ENCODE measurements around the gene RAPSN.

Gene RAPSN

DNA sequence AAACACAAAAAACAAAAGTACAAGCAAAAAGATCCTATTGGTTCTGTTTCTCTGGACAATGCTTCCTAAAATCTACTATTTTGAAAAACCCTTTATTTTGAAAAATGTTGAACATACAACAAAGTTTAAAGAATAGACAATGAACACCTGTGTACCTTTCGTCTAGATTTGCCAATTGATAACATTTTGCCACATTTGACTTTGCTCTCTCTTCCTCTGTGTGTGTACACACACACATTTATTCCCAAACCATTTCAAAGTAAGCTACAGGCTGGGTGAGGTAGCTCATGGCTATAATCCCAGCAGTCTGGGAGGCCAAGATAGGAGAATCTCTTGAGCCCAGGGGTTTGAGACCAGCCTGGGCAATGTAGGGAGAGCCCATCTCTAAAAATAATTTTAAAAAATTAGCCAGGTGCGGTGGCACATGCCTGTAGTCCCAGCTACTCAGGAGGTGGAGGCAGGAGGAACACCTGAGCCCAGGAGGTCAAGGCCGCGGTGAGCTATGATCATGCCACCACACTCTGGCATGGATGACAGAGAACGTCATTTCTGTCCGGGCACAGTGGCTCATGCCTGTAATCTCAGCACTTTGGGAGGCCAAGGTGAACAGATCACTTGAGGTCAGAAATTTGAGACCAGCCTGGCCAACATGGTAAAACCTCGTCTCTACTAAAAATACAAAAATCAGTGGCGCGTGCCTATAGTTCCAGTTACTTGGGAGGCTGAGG lies 17.4 kb downstream of the RAPSN start:
- no peak for DNase-seq

DNA sequence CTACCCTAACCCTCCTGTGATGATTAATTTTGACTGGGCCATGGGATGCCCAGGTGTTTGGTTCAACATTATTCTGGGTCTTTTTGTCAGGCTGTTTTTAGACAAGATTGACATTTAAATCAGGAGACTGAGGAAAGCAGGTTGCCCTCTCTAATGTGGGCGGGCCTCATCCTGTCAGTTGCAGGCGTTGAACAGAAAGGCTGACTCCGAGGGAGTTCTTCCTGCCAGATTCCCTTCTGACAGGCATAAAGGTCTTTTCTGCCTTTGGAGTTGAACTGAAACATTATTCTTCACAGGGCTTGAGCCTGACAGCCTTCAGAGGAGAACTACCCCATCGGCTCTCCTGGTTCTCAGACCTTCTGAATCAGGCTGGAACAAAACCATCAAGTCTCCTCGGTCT lies 18.4 kb downstream of the RAPSN start:
- DNase-seq, result no peak

DNA sequence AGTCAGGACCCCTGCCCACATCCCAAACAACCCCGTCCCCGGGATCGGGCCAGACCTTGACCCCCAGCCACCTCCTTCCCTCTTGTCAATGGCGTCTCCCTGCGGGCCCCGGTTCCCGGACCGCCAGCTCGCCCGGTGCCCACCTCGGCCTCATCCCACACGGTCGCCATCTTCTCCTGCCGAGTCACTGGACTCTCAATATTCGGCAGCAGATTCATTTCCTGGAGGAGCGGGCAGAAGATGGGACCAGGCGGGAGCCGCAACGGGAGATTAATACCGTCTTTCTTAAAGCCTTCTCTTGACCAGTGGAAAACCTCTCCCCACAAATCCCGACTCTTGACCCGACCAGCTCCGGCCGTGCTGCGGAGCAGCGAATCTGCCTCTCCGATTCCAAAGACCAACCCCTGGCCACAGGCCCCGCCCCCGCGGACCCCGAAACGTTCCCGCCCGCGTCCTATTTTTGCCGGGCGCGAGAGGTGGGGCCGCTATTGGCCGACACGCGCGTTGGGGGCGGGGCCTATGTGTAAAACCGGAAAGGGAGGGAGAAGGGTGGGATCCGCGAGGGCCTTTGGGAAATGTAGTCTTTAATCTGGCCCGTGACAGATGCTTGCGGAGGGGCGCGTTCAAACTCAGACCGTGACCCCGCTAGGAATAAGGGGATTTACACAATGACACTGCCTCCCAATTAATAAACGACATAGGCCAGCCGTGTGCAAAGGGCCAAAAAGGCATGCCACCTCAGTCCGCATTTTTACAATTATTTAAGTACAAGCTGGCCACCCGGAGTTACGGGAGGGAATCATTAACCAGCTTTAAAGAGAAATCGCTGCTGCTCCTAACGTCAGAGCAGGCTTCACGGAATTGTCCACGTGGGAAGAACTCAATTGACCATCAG lies 22.6 kb downstream of the RAPSN start, which contains the start of gene PSMC3:
Gene PSMC3 (minus strand): TSS at position 378 of the 895 bp plus-strand sequence. CDS start 160 bp downstream, at position 218.
- peak; percentile 90 for DNase-seq

DNA sequence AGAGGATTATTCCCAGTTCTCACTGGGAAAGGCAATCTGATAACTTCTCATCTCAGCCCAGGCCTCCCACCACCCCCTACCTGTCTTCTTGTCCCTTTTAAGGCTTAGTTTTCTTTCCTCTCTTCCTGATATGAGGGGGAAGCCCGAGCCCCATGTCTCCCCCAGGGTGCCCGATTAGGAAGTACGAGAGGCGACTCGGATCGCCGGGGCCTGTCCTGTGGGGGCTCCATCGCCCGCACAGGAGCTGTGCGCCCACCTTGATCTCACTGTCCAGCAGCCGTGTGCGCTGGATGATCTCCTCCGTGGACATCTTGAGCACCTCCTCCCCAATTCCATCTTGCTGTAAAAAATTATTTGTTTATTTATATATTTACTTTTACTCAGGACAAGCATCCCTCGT lies 23.3 kb downstream of the RAPSN start:
- no peak for DNase-seq

DNA sequence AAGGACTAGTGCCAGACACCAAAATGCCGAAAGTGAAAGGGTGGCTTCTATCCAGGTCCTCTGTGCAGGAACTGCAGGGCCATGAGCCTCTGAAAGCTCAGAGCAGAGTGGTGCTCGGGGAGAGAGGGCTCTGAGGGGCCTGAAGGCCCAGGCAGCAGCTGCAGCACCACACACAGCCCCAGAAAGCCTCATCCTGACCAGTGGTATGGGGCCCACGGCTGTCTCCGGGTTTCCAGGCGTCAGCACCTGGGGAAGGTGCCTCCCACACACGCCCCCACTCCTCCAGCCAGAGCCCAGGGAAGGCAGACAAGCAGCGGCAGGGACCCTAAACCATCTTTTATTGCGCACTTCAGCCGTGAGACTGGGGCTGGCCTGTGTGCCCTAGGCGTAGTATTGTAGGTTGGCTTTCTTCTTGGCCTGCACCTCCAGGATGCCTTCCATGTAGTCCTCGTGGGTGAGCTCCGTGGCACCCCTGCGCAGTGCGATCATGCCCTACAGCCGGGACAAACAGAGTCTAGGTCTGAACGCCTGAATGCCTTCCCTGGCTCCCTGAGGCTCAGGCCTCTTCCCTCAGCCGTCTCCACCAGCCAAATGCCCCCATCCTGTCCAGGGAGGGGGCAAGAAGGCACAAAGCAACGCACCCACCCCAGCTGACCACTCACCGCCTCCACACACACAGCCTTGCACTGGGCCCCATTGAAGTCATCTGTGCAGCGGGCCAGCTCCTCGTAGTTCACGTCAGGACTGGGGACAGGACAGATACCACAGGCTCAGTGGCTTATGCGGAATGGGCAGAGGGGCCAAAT lies 30.3 kb downstream of the RAPSN start:
- no peak for DNase-seq

DNA sequence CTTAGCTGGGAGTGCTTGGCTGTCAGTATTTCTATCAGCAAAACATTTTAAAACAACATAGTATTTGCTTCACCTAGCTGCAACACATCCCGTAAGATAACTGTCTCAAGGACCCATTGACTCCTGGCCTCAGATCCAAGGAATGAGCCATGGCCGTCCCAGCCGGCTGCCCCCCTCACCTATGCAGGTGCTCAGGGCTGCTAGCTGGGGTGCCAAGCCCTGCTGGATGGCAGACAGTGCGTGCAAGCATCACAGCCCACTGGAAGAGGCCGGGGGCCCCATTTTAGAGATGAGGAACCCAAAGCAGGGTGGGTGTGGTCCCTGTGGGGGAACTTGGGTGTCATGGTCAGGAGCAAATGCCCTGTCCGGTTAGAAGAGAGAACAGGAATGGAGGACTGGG lies 31.2 kb downstream of the RAPSN start:
- no peak for DNase-seq

DNA sequence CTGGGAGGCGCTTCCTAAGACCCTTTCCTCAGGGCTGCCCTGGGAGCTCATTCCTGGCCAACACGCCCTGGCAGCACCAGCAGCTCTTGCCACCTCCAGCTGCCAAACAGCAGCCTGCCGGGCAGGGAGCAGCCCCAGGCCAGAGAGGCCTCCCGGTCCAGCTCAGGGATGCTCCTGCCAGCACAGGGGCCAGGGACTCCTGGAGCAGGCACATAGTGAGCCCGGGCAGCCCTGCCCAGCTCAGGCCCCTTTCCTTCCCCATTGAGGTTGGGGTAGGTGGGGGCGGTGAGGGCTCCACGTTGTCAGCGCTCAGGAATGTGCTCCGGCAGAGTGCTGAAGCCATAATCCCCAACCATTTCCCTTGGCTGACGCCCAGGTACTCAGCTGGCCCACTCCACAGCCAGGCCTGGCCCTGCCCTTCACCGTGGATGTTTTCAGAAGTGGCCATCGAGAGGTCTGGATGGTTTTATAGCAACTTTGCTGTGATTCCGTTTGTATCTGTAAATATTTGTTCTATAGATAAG lies 32.9 kb downstream of the RAPSN start:
- DNase-seq, result peak; percentile 43

DNA sequence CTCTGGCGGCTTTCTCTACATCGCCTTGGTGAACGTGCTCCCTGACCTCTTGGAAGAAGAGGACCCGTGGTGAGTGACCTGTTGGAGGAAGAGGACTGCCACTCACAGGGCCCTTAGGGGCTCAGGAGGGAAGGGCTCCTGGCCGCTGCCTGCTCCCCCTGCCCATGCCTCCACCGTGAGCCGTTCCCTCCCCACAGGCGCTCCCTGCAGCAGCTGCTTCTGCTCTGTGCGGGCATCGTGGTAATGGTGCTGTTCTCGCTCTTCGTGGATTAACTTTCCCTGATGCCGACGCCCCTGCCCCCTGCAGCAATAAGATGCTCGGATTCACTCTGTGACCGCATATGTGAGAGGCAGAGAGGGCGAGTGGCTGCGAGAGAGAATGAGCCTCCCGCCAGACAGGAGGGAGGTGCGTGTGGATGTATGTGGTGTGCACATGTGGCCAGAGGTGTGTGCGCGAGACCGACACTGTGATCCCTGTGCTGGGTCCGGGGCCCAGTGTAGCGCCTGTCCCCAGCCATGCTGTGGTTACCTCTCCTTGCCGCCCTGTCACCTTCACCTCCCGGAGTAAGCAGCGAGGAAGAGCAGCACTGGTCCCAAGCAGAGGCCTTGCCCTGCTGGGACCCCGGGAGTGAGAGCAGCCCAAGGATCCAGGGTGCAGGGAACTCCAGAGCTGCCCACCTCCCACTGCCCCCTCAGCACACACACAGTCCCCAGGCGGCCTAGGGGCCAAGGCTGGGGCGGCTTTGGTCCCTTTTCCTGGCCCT lies 33.7 kb downstream of the RAPSN start:
- DNase-seq, result no peak

DNA sequence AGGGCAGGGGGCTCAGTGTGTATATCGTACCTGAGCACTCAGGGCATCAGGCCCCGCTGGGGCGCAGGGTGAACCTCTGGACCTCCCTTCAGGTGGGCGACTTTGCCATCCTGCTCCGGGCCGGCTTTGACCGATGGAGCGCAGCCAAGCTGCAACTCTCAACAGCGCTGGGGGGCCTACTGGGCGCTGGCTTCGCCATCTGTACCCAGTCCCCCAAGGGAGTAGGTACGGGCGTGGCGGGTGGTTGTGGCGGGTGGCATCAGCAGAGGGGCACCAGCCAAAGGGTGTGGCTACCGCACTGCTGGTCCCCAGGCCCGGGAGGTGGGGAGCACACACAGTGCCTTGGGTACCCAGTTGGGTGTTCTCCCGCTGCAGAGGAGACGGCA lies 34.3 kb downstream of the RAPSN start:
- DNase-seq, result no peak

DNA sequence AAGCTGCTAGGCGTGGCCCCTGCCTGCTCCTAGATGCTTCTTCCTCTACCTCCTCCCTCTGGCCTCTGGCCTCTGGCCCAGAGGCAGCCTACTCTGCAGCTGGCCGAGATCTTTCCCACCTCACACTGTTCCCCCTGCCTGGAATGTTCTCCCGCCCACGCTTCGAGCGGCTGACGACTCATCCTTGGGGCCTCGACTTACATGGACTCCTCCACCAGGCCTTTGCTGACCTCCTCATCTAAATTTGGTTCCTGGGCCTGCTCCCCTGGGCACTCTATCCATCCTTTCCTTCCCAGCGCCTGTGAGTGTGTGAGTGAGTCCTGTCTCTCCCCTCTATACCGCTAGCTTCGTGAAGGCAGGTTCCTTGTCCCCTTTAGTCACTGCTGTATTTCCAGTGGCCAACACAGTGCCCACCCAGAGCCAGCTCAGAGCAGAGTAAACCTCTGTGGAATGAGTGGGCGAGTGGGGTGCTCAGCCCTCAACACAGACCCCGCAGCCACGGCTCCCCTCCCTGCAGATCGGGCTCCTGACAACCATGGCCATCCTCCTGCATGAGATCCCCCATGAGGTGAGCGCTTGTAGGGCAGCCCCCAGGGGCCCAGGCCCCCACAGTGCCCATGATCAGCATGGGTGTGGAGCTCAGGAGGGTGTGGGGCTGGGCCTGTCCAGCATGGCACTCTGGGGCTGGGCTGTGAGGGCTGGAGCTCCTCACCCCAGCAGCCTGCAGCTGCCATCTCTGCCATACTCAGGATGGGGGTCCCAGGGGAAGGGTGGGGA lies 34.8 kb downstream of the RAPSN start:
- no peak for DNase-seq

DNA sequence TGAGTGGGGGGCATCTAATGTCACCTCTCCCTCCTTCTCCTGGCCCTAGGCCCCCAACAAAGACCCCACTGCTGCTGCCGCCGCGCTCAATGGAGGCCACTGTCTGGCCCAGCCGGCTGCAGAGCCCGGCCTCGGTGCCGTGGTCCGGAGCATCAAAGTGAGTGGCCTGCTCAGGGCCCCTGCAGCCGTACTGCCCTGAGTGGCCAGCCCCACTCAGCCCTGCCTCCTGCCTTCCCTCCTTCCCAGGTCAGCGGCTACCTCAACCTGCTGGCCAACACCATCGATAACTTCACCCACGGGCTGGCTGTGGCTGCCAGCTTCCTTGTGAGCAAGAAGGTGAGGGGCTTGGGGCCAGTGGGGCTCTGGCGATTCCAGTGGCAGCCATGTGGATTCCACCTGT lies 35.6 kb downstream of the RAPSN start:
- no peak for DNase-seq

DNA sequence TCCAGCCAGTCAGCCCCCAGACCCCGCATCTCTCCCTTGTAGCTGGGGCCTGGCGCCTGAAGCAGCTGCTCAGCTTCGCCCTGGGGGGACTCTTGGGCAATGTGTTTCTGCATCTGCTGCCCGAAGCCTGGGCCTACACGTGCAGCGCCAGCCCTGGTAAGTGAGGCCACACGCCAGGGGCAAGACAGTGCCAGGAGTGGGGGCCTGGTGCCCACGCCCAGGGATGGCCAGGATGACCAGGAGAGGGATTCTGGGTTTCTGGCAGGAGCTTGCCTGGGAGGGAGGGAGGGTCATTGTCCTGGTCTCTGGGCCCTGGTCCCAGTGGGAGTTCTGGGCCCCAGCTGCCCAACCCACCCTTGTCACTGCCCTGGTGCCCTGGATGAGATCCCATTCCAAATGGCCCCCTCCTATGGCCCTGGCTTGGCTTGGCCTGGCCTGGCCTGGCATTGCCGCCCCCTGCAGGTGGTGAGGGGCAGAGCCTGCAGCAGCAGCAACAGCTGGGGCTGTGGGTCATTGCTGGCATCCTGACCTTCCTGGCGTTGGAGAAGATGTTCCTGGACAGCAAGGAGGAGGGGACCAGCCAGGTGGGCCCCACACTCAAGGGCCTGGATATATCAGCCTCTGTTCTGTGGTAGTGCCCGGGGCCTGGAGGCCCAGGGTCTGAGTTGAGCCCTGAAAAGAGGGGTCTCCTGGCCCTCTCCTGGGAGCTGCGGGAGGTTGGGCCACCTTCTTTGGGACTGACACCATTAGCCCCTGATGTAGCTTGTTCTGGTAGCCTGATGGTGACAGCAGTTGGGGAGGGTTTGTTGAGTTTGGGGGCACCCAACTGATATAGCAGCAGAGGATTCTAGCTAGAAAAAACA lies 36.8 kb downstream of the RAPSN start:
- DNase-seq, result no peak

DNA sequence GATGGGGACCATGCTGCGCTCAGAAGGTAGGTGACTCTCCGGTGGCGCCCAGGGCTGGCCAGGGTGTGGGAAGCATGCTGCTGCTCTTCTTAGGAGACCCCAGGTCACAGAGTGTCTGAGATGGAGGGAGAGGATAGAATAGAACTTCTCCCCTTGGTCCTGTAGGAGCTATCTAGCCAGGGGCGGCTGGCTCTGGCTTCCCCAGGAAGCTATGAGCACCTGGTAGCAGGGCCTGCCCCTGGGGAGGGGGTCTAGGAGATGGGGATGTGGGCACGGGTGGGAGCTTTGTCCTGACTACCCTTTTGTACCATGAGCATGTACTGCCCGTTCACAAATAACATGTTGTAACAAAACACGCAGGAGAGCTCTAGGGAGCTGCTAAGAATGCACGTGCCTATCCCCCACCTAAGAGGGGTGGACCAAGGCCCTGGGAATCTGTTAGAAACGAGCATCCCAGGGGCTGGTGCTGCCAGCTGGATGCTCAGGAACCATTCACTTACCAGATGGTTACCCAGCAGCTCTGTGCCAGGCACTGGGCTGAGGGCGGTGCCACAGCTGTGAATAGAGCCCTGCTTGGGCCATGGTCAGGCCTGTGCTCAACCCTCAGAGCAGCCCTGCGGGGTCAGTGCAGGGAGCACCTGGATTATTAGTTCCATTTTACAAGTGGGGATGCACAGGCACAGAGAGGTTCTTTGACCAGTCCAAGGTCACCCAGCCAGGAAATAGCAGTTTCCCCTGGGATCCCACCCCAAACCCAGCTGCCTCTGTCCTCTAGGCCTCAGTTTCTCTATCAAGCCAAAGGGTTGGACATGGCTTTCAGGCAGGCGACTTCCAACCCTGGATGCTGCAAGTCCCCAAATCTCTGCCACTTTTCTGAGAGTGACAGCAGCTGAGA lies 38.3 kb downstream of the RAPSN start:
- DNase-seq, result no peak

DNA sequence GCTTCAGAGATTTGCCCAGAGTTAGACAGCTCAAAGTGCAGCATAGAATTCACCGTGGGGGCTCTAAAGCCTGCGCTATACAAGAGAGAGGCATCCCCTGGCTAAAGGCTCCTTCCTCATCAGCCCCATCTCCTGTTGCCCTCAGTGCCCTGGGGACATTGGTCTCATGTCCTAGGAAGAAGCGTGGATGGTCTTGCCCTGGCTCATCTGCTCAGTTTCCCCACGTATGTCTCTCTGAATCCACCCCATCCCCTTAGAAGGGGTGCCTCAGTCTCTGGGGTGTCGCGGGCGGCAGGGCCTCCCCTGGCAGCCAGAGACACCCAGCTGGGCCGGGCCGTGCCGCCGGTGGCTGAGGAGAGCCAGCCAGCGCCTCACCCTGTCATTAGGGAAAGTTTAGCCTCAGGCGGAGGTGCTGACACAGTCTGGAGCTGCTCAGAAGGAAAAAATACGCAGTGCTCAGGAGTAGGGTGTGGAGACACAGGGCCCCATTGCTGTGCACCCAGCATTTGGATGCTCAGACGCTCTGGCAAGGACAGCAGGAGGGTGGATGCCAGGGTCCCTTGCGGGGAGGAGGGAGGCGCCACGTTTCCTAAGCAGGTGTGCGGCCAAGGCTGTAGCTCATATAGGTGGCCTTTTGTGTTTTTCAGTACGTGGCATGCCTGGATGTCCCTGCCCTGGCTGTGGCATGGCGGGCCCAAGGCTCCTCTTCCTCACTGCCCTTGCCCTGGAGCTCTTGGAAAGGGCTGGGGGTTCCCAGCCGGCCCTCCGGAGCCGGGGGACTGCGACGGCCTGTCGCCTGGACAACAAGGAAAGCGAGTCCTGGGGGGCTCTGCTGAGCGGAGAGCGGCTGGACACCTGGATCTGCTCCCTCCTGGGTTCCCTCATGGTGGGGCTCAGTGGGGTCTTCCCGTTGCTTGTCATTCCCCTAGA lies 39.2 kb downstream of the RAPSN start:
- DNase-seq, result no peak

DNA sequence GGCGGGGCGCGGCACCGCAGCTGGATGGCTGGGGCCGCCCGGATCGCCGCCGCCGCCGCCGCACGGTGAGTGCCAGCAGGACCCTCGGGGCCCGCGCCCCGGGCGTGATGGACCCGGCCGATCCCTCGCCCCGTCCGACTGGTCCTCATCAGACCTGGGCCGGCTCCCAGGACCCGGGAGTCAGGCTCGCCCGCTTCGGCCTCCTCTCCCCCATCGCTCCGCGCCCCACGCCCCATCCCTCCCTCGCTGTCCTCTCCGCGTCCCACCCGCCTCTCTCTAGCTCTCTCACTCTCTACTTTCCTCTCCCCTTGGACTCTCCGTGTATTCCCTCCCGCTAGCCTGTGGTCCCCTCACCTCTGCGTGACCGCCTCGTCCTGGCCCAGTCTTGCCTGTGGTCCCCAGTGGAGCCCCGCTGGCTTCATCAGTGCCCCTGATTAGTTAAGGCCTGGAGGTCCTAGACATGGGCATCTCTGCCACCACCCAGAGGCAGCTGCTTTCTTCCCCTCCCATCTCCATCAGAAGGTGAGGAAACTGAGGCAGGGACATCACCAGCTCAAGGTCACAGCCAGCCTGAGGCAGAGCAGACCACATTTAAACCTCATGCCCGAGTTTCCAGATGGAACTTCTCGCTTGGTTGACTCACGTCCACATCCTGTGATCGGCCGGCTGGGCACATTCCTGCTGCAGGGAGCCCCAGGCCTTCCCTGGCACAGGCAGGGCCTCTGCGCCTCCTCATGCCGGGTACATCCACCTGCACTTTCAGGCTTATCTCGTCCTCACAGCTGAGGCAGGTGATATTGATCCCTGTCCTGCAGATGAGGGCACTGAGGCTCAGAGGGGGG lies 40.1 kb downstream of the RAPSN start:
- DNase-seq, result no peak

DNA sequence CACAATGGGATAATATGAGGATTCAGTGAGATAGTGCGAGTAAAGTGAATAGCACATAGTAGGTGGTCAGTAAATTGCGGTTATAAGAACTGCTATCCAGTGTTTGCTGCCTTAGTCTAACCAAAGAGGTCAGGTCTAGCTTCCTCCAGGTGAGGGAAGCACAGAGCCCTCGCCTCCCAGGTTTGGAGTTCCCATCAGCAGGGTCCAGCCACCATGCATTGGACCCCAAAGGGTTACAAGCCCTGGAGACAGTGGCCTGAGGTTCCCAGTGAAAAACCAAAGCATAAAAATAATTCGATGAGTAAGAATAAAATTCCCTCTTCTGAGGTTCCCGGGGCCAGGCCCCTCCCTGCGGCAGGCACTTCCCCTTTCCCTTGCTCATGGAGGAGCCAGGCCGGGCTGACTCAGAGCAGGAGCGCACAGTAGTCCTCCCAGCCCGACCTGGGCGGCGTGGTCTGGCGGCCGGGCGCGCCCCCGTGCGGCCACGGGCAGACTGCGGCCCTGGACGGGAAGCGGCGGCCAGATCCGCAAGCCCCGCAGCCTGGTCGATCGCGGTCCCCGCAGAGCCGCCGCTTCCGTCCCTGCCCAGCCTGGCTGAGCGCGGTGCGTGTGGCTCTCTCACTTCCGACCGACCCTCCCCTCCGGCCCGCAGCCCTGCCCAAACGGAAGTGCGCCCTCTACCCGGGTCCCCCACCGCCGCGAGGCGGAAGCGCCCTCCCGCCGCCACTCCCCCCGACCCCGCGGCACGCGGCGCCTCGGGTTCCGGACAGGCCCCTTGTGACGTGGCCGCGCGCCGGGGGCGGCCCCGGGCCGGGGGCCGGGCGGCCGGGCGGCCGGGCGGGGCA lies 41.0 kb downstream of the RAPSN start, which contains the start of gene SLC39A13:
Gene SLC39A13 (plus strand): TSS at position 845 of the 845 bp plus-strand sequence. CDS start 1,505 bp downstream, outside the sequence.
- peak; percentile 92 for DNase-seq
